Psoas muscle (tissue), 8 donors: ENCODE results near the gene TMPRSS9. TPM values are rescaled to one million over a fixed set of nuclear protein-coding genes. Genes with fewer than 3 reads are reported as not detected.

Experiments used
- ATAC-seq, 4 donors: fragments of 200-7000 bp; cut with Tn5 transposase; one replicate each; pipeline ENCODE4 v1.9.1; 2020; ENCODE audit warnings: moderate library complexity in 3 of 4, mild to moderate bottlenecking in 2 of 4
- DNase-seq, 2 donors: peaks; one replicate each; pipeline ENCODE4 v3.0.0-alpha.2; 2020
- H3K27ac ChIP-seq: fragments of 200-600 bp; one replicate; pipeline ENCODE4 v1.8.0; 2022
- H3K27me3 ChIP-seq, 3 donors: fragments of 200-600 bp in 1 of 3; one replicate each; pipeline versions ENCODE4 v1.6.1 to v1.8.0; 2013 to 2022; ENCODE audit warnings: low read length in 2 of 3, mild to moderate bottlenecking in 2 of 3, moderate library complexity in 1 of 3; ENCODE audit not compliant: insufficient read depth in 3 of 3
- H3K36me3 ChIP-seq, 2 donors: fragments of 200-600 bp in 1 of 2; one replicate each; pipeline versions ENCODE4 v1.6.1 to v1.8.0; 2013 to 2022; ENCODE audit warnings: low read depth in 1 of 2, mild to moderate bottlenecking in 1 of 2, moderate library complexity in 1 of 2; ENCODE audit not compliant: insufficient read depth in 1 of 2
- H3K4me1 ChIP-seq: fragments of 200-600 bp; one replicate; pipeline ENCODE4 v1.8.0; 2022
- H3K4me3 ChIP-seq: fragments of 200-600 bp; one replicate; pipeline ENCODE4 v1.8.0; 2022; ENCODE audit warnings: mild to moderate bottlenecking
- H3K9me3 ChIP-seq: fragments of 200-600 bp; one replicate; pipeline ENCODE4 v1.8.0; 2022
- WGBS, 3 donors: extraction: QIAGEN DNeasy Blood & Tissue Kit; methylation state at CpG; one replicate each; pipeline versions ENCODE4 v1.1.6 to v1.1.7; 2013; 5-methylcytosine and 5-hydroxymethylcytosine counted together
- intact Hi-C, 2 donors: fragments of 100-400 bp; cut with DNase I; formaldehyde crosslinking; loops; one replicate each; pipeline versions ENCODE4 v1.11.0 to v1.14.2; 2022
- polyA plus RNA-seq, 3 donors: library from polyadenylated mRNA; stranded (reverse); fragments of 200-250 nt; gene quantifications; one replicate each; pipeline ENCODE4 v1.2.3, GENCODE V29; 2013
- total RNA-seq, 4 donors: library from RNA; stranded (reverse); fragmentation: NEBNext Ultra II Directional in 2 of 4; extraction: Animal tissue kit (Norgen Biotek cat#: 25700) in 2 of 4; gene quantifications; one replicate each; pipeline versions ENCODE4 v1.2.1 to v1.2.4, GENCODE V29; 2021 to 2023
- TF ChIP-seq, protein P1 (sequence below): fragments of 200-600 bp; IDR thresholded peaks from one replicate; pipeline ENCODE4 v1.8.0; 2022; ENCODE audit warnings: antibody characterized with exemption
- donor health status: healthy with polysubstance abuse.
- donor health status: DM: no; HTN: no; CAD: no; lungs with moderate emphysema.
- donor health status: Bipolar disorder and iron deficiency.
- donor health status: healthy.
- donor health status: DM: yes; HTN: yes; CAD: no.
- donor health status: DM: no; HTN: no; CAD: no.
- donor health status: DM: no; HTN: no; CAD: no.
- donor health status: DM: yes; HTN: yes; CAD: no.

Gene TMPRSS9
- total and polyA plus RNA-seq, 7 donors = 0.17 TPM; not detected in 6

DNA sequence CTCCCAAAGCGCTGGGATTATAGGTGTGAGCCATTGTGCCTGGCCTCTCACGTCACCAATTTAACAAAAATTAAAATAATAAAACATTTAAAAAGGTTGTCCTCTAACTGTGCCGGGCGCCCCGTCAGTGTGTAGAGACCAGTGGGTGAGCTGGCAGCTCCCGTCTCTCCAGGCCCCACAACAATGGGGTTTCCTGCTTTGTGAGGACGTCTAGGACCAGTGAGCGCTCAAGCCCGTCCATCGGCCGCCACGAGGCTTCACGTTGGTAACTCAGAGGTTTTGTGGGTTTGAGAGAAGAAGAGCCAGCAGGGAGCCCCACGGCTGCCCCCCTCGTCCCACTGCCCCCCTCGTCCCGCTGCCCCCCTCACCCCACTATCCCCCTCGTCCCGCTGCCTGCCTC, 36.4 kb upstream of the TMPRSS9 start:
- H3K4me1 ChIP-seq = peaks cover 11% of the 10 kb centered on the region
- TF ChIP-seq, protein P1, sequence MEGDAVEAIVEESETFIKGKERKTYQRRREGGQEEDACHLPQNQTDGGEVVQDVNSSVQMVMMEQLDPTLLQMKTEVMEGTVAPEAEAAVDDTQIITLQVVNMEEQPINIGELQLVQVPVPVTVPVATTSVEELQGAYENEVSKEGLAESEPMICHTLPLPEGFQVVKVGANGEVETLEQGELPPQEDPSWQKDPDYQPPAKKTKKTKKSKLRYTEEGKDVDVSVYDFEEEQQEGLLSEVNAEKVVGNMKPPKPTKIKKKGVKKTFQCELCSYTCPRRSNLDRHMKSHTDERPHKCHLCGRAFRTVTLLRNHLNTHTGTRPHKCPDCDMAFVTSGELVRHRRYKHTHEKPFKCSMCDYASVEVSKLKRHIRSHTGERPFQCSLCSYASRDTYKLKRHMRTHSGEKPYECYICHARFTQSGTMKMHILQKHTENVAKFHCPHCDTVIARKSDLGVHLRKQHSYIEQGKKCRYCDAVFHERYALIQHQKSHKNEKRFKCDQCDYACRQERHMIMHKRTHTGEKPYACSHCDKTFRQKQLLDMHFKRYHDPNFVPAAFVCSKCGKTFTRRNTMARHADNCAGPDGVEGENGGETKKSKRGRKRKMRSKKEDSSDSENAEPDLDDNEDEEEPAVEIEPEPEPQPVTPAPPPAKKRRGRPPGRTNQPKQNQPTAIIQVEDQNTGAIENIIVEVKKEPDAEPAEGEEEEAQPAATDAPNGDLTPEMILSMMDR = no peak
- intact Hi-C loops = no loop called here
- peaks cover 0 to 44% of the 10 kb centered on the region in 2 donors for H3K36me3 ChIP-seq
- H3K4me3 ChIP-seq = no peak overlapping the region
- ATAC-seq (no peak), DNase-seq (no peak)
- 90 to 93% (median 93%) methylated on average over 19 of the region's 19 CpGs for WGBS, 3 donors
- no peaks in the 10 kb centered on the region for H3K9me3 ChIP-seq
- no peaks in the 10 kb centered on the region for H3K27me3 ChIP-seq
- H3K27ac ChIP-seq = no peak overlapping the region

DNA sequence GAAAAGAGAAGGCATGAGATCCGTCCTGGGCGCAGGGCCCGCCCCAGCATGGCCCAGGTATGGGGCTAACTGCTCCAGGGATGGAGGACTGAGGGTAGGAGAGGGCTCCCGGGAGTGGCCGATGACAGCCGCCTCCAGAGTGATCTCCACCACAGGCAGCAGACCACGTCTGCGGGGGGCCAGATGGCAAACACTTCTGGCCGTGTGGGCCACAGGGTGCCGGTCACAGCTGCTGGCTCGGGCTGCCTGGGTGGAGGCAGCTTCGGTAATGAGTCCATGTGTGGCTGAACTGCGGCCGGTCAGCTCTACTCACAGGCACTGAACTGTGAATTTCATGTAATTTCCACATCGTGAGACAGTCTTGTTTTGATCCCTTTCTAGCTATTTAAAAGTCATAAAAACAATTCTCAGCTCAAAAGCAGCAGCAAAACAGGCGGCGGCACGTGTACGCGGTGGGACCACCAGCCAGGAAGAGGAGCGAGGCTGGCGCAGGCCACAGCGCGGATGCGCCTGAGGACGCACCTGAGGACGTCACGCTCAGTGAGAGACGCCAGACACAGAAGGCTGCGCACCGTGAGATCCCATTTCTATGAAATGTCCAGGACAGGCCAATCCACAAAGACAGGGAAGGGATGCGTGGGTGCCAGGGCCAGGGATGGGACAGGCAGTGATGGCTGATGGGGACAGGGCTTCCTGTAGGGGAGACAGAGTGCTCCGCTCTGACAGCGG, 35.7 kb upstream of the TMPRSS9 start:
- Histone ChIP-seq H3K4me3 (no peak overlapping the region), H3K27ac (no peak overlapping the region), H3K27me3 (no peaks in the 10 kb centered on the region), H3K4me1 (peaks cover 12% of the 10 kb centered on the region), H3K36me3 (peaks cover 0 to 44% of the 10 kb centered on the region in 2 donors), H3K9me3 (no peaks in the 10 kb centered on the region)
- TF ChIP-seq, protein P1 = no peak
- 83 to 85% (median 84%) methylated on average over 30 to 34 of the region's 34 CpGs for WGBS, 3 donors
- DNase-seq = no peak
- ATAC-seq = no peak
- intact Hi-C loops = no loop called here

DNA sequence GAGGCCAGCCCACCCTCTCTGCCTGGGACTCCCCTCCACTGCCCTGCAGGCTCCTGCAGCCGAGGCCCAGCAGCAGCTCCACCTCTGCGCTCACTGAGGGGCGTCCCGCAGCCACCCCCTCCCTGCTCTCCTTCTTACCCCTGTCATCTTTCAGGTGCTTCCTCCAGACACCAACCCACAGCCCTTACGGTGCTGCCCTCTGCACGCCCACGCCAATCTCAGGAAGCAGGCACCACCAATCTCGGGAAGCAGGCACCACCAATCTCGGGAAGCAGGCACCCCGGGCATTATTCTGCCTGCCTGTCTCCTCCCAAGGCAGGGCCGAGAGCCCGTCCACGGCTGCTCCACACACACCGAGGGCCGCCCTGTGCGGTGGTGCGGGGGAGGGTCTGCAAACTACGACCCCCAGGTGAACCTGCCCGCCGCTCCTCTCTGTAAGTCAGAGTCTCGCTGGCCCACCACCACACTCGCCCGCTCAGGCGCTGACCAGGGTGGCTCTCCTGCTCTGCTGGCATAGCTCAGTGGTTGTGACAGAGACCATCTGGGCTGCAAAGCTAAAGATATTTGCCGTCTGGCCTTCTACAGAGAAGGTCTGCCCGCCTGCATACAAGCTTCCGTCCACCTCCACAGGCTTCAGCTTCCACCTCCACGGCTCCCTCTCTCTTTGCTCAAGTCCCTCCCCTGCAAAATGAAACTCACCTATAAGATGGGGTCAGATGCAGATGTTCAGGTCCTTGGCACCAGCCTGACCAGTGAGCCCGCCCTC, 34.6 kb upstream of the TMPRSS9 start:
- ATAC-seq = no peak
- DNase-seq = no peak
- WGBS, 3 donors = 76 to 79% (median 77%) methylated on average over 29 of the region's 29 CpGs
- Histone ChIP-seq H3K27me3 (no peaks in the 10 kb centered on the region), H3K4me3 (no peak overlapping the region), H3K36me3 (peaks cover 0 to 44% of the 10 kb centered on the region in 2 donors), H3K4me1 (peaks cover 23% of the 10 kb centered on the region), H3K27ac (no peak overlapping the region), H3K9me3 (no peaks in the 10 kb centered on the region)
- intact Hi-C loops = loop anchor here in 1 of 2 donors (5.0 kb wide), 1 partner anchor 88 kb away; the partner anchor contains the start of genes PLEKHJ1 and SF3A2
- TF ChIP-seq, protein P1 = no peak

DNA sequence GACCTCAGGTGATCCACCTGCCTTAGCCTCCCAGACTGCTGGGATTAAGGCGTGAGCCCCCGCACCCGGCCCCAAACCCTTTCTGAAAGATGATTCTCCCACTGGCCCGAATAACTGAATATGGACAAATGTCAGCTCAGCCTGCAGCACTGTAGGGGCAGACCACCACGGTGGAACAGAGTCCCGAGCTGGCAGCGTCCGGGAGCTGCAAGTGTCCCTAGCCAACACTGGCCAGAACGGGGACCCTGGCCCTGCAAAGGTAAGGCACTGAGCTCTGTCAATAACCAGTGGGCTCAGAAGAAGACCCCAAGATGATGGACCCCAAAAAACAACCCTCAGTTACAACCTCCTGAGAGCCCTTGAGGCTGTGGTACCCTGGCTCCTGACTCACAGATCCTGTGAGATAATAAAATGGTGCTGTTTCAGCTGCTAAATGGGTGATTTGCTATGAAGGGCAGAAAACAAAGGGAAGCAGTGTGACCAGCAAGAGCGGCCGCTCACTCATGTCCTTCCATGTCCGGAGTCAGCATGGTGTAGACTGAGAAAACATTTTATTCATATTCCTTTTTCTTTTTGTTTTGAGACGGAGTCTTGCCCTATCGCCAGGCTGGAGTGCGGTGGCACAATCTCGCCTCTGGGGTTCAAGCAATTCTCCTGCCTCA, 33.2 kb upstream of the TMPRSS9 start:
- Histone ChIP-seq H3K36me3 (peaks cover 0 to 38% of the 10 kb centered on the region in 2 donors), H3K27ac (peak overlapping the region; percentile 84), H3K4me1 (peaks cover 35% of the 10 kb centered on the region), H3K4me3 (peak overlapping the region; percentile 93), H3K9me3 (no peaks in the 10 kb centered on the region), H3K27me3 (no peaks in the 10 kb centered on the region)
- TF ChIP-seq, protein P1 = no peak
- intact Hi-C loops = loop anchor here in 1 of 2 donors (5.0 kb wide), 1 partner anchor 90 kb away; the partner anchor contains the start of genes PLEKHJ1 and SF3A2
- ATAC-seq = no peak
- 83 to 87% (median 87%) methylated on average over 16 of the region's 16 CpGs for WGBS, 3 donors
- no peak for DNase-seq
